ENCODE data around the gene ZNF804B. TPM values are rescaled to one million over a fixed set of nuclear protein-coding genes. Genes with fewer than 3 reads are reported as not detected.

Gene ZNF804B
- total RNA-seq, 1 experiment from 2014 or later: not detected

GRCh38 chr7:88965371-88965770 lies 205.9 kb downstream of the ZNF804B start:
- no peaks in the 10 kb centered on the region for H3K79me2 ChIP-seq (ENCODE audit: insufficient read depth, low read length)
- no peak for TF ChIP-seq CTCF (conservative IDR thresholded peaks at IDR 0.05)
- H3K23ac ChIP-seq (ENCODE audit: insufficient read length, low read depth, low read length): no peak overlapping the region
- H3K14ac ChIP-seq (ENCODE audit: insufficient read depth, low read length): no peak overlapping the region
- peaks cover 23 to 24% of the 10 kb centered on the region in 2 experiments for H3K4me1 Mint-ChIP-seq
- no peak overlapping the region for H3K4ac ChIP-seq (ENCODE audit: low read depth, low read length)
- H3K4me2 ChIP-seq (ENCODE audit: insufficient read depth, insufficient read length, low read length): no peak overlapping the region
- WGBS (ENCODE audit: extremely low coverage, insufficient read length, low lambda C conversion rate): no CpG with 5 or more reads among the region's 4 CpGs
- no peak overlapping the region for H3K56ac ChIP-seq (ENCODE audit: insufficient read length, low read depth, low read length)
- H3K79me1 ChIP-seq (ENCODE audit: insufficient read depth, low read depth, low read length, poor library complexity, severe bottlenecking): no peaks in the 10 kb centered on the region
- no peak overlapping the region for H3K18ac ChIP-seq (ENCODE audit: insufficient read length, low read depth, low read length)
- no peak overlapping the region for H2BK20ac ChIP-seq (ENCODE audit: low read depth, low read length, poor library complexity, severe bottlenecking)
- H4K5ac ChIP-seq (ENCODE audit: insufficient read length, low read depth, low read length): no peak overlapping the region
- H4K91ac ChIP-seq (ENCODE audit: insufficient read length, low read depth, low read length): no peak overlapping the region
- no peaks in the 10 kb centered on the region for H3K4me1 ChIP-seq (ENCODE audit: insufficient read depth, low read length)
- H3K36me3 Mint-ChIP-seq (ENCODE audit: insufficient read depth in 1 of 3, low read depth in 3 of 3): peaks cover 8 to 13% (median 10%) of the 10 kb centered on the region in 3 experiments; a peak in 6 of 7 replicates
- peak overlapping the region in 2 of 3 experiments; percentile 32 to 93; a peak in 4 of 7 replicates for H3K27ac Mint-ChIP-seq
- H2BK12ac ChIP-seq (ENCODE audit: insufficient read length, low read depth, low read length): no peak overlapping the region
- H2AFZ ChIP-seq (ENCODE audit: low read length): peak overlapping the region; percentile 29
- H3K27me3 ChIP-seq (ENCODE audit: insufficient read depth, low read length): no peaks in the 10 kb centered on the region
- H2AK5ac ChIP-seq (ENCODE audit: insufficient read length, low read length): no peak overlapping the region
- H3K27ac ChIP-seq (ENCODE audit: insufficient read length, low read depth, low read length): peak overlapping the region; percentile 29
- H4K8ac ChIP-seq (replicated peaks; ENCODE audit: insufficient read length, low read depth, low read length): no peak overlapping the region
- no peaks in the 10 kb centered on the region for H3K23me2 ChIP-seq (ENCODE audit: insufficient read length, low read depth, low read length, poor library complexity, severe bottlenecking)
- H2BK120ac ChIP-seq (ENCODE audit: low read depth, low read length, poor library complexity, severe bottlenecking): no peak overlapping the region
- no peak overlapping the region for H2BK5ac ChIP-seq (ENCODE audit: insufficient read length, low read length)
- H3K9me3 ChIP-seq (ENCODE audit: control insufficient read depth, low read depth, low read length): no peaks in the 10 kb centered on the region
- no peaks in the 10 kb centered on the region for H4K20me1 ChIP-seq (ENCODE audit: control insufficient read depth, insufficient read depth, insufficient read length)
- DNase-seq: no peak
- H3K9me3 Mint-ChIP-seq: peaks cover 5 to 12% of the 10 kb centered on the region in 2 experiments; a peak in 3 of 5 replicates
- H3K4me3 Mint-ChIP-seq: no peak overlapping the region
- no peak overlapping the region for H2BK15ac ChIP-seq (ENCODE audit: low read depth, low read length)
- no peaks in the 10 kb centered on the region for H3K27me3 Mint-ChIP-seq (ENCODE audit: low read depth)
- no peak overlapping the region for H3T11ph ChIP-seq (ENCODE audit: low read length)
- H3K9ac ChIP-seq (ENCODE audit: extremely low read depth, insufficient read length, low read length): no peak overlapping the region

Measured in H9 (cell line).